Measurements from ENCODE around the gene NDUFB11.
"Not testable (repeated sequence)": the region's sequence is repeated elsewhere in the genome, so short reads cannot be mapped to it uniquely, and the experiment has no call there.

GRCh38 chrX:47110936-47111615 lies 33.4 kb downstream of the NDUFB11 start:
- TF ChIP-seq EZH2phosphoT487 (IDR thresholded peaks at IDR 0.05; ENCODE audit: low read depth): not testable (repeated sequence)
- TF ChIP-seq, protein P1, sequence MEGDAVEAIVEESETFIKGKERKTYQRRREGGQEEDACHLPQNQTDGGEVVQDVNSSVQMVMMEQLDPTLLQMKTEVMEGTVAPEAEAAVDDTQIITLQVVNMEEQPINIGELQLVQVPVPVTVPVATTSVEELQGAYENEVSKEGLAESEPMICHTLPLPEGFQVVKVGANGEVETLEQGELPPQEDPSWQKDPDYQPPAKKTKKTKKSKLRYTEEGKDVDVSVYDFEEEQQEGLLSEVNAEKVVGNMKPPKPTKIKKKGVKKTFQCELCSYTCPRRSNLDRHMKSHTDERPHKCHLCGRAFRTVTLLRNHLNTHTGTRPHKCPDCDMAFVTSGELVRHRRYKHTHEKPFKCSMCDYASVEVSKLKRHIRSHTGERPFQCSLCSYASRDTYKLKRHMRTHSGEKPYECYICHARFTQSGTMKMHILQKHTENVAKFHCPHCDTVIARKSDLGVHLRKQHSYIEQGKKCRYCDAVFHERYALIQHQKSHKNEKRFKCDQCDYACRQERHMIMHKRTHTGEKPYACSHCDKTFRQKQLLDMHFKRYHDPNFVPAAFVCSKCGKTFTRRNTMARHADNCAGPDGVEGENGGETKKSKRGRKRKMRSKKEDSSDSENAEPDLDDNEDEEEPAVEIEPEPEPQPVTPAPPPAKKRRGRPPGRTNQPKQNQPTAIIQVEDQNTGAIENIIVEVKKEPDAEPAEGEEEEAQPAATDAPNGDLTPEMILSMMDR (IDR thresholded peaks at IDR 0.05; ENCODE audit: low read depth, low read length): not testable (repeated sequence)
